HG03469 (cell line): Measurements from ENCODE around the gene MYL3.
"Not testable (repeated sequence)": the region's sequence is repeated elsewhere in the genome, so short reads cannot be mapped to it uniquely, and the experiment has no call there.

Experiments used
- ATAC-seq: cut with Tn5 transposase; IDR thresholded peaks from one replicate; pipeline ENCODE4 v1.9.1; 2021; ENCODE audit warnings: mild to moderate bottlenecking, moderate library complexity, moderate number of reproducible peaks; ENCODE audit not compliant: unreplicated experiment

Gene MYL3

DNA sequence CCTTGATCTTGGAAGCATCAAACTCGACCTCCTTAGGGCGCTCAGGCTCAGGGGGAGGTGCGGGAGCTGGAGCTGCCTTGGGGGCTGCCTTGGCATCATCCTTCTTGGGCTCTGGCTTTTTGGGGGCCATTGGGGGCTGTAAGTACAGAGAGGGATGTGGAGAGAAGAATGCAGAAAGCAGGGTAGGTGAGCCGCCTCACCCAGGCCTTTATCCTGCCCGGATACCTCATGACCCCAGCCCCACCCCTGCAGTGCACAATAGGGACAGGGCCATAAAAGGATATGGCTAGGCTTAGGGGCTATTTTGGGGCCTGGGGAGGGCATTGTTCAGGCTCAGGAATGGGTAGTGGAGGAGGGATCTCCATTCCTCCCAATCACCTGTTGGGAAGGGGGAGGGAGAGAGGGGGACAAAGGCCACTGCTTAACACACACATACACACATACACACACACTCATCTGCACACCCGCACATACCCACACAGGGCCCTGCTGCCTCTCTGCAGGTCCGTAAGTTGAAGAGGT is at the start of gene MYL3:
Gene MYL3 (minus strand): TSS at position 184 of the 522 bp plus-strand sequence. CDS start 54 bp downstream, at position 130.
- no peak for ATAC-seq

DNA sequence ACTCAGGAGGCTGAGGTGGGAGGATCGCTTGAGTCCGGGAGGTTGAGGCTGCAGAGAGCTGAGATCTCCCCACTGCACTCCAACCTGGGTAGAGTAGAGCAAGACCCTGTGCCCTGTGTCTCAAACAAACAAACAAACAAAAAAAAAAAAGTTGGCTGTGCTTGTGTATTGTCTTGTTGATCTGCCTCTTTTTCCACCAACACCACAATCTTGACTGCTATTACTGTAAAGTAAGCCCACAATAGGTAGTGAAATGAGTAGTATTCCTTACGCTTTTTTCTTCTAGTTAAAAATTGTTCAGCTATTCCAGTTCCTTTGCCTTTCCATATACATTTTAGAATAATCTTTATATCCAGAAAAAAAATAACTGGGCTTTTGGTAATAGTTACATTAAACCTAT is 49.7 kb upstream of the MYL3 start:
- no peak for ATAC-seq

DNA sequence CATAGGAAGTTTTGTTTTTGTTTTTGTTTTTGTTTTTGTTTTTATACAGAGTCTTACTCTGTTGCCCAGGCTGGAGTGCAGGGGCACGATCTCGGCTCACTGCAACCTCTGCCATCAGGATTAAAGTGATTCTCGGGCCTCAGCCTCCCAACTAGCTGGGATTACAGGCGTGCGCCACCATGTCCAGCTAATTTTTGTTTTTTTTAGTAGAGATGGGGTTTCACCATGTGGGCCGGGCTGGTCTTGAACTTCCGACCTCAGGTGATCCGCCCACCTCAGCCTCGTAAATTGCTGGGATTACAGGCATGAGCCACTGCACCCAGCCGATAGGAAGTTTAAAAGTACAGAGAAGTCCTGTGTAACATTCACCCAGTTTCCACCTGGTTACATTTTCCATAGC is 47.7 kb upstream of the MYL3 start:
- ATAC-seq, result not testable (repeated sequence)

DNA sequence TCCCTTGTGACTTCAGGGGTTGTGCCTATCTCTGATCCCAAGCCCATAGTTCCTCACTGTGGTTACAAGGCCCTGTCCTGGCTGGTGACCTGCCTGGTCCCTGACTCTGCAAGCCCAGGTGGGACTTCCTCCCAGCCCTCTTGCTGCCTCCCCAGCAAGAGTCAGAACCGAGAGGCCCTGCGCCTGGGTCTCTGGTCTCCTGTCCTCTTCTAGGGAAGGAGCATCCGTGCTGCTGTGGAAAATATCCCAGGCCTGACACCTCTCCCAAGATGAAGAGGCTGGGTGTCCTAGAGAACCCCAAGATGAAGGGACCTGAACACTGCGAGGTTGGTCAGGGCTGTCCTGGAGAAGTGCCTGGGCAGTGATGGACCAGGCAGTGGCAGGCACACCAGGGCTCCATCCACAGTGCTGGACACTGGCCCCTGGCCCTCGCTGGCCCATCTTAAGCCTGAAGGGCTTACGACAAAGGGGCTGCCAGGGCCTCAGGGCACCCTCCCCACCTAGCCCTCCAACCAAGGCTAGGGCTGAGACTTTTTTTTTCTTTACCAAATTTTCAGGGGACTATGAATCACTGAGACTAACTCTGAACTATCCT is 47.0 kb upstream of the MYL3 start:
- ATAC-seq, result no peak

DNA sequence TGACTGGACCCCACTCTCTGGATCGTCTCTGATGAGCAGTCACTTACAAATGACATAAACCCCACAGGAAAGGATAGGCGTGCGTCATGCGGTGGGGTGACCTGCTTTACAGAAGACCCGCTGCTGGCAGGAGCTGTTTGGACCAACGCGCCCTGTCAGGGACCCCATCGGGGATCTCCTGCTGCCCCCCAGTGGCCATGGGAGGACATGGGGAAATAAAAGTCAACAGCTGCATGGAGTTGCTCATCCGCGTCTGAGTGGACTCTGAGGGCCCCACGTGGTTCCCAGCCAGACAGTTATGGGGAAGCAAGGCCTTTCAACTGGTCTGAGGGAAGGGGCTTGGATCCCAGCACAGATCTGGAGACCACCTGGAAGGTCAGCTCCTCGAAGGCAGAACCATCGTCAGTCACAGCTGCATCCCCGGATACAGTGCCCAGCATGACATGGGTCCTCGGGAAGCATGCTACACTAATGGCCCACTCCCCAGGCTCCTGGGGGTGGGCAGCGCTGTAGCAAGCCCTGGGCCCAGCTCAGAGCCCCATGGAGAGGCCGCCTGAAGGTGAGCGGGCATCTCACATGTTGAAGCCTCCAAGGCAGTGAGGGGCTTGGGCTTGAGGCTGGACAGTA is 46.4 kb upstream of the MYL3 start:
- ATAC-seq, result no peak

DNA sequence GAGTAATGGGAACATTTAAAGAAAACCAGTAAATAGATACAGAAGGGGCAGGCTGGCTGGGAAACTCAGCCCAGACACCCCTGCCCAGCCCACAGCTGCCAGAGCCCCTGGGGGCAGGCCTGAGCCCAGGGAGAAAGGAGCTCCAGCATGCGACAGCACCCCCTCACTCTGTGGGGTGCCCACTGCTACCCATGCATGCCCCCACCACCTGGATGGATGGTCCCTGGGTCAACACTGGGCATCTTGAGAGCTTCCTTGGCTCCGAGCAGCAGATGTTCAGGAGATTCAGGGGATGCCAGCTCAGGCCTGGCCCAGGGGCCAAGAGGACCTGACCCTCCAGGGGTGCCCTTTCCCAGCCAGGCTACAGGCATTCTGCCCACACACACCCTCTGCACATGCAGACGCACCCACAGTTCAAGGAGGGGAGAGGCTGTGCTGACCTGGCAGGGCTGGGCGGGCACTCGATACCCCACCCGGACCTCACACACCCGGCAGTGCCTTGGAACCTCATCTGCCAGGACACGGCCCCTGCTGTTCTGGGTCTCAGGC is 45.8 kb upstream of the MYL3 start:
- no peak for ATAC-seq

DNA sequence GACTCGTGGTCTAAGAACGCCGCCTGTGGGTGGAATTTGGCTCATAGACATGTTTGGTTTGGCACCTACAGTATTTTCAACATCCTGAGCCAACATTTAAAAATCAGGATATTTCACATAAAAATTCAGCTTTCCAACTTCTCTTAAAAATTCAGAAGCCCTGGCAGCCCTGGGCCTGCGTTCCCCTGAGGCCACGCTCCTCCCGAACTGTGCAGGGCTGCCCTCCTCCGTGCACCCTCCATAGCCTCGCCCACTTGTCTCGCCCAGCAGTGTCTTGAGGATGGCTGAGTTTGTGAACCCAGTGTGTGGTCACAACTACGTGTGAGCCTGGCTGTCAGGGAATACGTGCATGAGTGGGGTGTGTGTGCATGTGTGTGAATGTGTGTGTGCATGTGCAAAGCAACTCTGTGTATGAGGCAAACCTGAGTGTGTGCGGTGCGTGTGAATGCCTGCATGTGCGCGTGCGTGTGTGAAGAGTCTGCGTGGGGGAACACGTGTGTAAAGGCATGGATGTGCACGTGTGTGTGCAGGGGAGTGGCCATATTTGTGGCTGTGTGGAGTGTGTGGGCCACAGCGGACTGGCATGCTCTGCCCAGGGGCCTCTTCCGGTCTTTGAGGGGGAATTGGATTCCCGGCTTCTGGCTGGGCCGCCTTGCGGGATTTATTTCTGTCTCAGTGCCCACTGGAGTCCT is 45.2 kb upstream of the MYL3 start:
- no peak for ATAC-seq

DNA sequence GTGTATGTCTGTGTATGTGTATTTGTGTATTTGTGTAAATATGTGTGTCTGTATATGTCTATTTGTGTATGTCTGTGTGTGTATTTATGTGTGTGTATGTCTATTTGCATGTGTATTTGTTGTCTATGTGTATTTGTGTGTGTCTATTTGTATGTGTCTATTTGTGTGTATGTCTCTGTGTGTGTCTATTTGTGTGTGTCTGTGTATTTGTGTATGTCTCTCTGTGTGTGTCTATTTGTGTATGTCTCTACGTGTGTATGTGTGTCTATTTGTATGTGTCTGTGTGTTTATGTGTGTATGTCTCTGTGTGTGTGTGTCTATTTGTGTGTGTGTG is 44.7 kb upstream of the MYL3 start:
- no peak for ATAC-seq

DNA sequence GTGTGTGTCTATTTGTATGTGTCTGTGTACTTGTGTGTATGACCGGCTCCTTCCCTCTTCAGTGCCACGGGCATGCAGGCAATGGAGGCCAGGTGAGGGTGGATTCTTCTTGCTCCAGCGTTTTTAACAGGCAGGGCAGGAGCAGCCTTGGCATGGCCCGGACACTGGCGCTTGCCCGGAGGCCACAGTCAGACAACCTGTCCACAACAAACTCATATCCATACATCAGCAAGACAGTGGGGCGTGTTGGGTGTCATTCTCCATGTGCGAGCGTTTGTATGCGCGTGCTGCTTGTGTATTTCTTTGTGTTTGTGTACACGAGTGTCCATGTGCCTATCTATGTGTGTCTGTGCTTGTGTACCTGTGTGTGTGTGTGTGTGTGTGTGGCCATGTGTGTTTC is 44.0 kb upstream of the MYL3 start:
- no peak for ATAC-seq

DNA sequence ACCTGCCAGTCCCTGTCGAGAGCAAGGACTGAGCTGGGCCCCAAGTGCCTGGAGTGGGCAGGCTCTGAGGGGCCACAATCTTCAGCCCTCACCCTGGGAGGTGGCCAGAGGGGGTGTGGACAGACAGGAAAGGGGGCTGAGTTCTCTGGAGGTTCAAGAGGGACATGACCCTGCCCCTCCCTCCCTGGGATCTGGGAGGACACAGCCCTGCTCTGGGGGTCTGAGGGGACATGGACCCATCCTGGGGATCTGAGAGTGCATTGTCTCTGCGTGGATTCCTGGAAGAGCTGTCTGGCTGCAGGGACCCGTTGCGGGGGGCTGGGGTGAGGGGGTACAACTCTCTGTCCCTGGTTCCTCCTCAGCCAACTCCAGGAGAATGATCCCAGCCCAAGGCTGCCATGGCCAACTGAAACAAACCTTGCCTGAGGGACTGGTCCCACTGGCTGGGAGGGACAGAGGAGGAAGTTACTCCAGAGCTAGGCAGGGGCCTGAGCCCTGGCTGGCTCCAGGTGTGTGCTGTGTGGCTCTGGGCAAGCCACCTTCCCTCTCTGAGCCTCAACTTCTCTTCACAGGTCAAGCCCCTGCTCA is 43.3 kb upstream of the MYL3 start:
- ATAC-seq, result no peak

DNA sequence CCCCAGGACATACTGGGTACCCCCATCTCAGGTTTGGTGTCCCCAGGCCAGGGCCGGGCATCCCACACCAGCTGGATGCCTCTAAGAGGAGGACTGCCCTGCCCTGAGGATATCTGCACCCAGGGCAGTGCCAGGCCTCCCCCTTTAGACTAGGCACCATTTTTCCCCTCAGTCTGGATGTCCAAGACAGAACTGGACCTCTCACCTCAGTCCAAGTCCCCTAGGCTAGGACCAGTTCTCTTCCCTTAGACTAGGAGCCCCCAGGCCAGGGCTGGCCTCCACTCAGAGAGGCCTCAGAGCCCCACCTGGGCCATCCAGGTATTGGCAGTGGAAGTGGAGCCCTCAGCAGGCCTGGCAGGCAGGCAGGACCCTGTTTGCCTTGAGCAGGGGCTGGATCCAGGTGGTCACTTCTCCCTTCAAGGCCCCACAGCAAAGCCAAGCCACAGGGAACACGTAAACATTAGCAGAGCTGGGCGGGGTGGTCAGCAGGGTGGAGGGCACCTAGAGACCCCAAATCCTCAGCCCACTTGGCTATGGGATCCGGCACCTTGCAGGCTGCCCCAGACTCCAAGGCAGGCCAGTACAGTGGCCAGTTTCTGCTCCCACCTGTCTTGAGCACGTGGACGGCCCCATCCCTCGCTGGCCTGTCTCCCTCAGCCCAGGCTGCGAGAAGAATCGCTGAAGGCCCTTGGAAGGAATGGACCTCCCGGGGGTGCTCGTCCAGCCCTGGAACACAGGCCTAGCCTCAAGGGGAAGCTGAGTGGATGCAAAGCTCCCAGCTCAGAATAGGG is 42.6 kb upstream of the MYL3 start:
- no peak for ATAC-seq

DNA sequence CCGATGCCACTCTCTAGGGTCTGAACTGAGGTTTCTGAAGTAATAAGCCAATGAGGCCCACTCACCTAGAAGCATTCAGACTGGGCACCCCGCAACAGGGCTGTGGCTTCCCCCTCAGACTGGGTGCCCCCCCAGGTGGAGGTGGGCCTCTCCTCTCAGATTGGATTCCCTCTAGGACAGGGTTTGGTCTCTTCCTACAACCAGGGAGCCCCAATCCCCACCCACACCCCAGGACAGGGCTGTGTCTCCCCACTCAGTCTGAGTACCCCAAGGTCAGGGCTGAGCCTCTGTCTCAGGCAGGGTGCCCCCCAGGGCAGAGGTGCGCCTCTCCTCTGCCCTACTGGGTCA is 41.9 kb upstream of the MYL3 start:
- no peak for ATAC-seq

DNA sequence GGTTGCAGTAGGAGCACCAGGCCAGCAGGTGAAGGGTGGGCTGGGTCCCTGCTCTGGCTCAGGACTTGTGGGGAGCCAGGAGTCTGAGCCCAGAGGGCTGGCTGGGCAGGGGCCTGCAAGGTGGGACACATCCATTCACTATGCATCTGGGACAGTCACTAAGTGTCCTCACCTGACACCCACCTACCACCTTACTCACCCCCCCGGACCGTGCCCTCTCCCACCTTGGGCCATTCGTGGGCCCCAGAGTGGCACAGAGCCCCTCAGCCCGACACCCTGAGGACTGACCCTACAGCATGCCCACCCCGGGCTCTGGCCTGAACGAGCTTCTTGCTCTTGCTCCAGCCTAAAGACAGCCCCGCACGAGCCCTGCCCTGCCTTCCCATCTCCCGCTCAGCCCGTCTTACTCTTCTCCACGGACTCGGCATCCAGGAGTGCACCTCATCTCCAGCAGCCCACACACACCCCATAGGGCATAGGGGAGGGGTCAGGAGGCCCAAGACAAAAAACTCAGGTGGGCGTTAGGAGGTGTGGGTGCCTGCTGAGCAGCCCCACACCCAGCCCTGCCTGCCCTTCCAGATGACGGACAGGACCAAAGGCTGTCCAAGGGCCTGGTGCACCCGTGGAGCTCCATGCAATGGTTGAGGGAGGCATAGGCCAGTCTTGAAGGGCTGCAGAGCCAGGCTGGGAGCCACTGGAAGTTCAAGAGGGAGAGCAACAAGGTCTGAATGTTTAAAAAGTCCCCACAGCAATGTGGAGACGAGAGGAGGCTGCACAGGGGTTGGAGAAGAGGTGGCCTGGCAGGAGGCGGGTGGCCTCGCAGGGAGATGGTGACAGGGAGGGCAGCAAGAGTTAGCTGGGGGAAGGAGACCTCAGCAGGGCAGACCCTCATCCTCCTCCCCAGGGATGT is 41.3 kb upstream of the MYL3 start:
- no peak for ATAC-seq

DNA sequence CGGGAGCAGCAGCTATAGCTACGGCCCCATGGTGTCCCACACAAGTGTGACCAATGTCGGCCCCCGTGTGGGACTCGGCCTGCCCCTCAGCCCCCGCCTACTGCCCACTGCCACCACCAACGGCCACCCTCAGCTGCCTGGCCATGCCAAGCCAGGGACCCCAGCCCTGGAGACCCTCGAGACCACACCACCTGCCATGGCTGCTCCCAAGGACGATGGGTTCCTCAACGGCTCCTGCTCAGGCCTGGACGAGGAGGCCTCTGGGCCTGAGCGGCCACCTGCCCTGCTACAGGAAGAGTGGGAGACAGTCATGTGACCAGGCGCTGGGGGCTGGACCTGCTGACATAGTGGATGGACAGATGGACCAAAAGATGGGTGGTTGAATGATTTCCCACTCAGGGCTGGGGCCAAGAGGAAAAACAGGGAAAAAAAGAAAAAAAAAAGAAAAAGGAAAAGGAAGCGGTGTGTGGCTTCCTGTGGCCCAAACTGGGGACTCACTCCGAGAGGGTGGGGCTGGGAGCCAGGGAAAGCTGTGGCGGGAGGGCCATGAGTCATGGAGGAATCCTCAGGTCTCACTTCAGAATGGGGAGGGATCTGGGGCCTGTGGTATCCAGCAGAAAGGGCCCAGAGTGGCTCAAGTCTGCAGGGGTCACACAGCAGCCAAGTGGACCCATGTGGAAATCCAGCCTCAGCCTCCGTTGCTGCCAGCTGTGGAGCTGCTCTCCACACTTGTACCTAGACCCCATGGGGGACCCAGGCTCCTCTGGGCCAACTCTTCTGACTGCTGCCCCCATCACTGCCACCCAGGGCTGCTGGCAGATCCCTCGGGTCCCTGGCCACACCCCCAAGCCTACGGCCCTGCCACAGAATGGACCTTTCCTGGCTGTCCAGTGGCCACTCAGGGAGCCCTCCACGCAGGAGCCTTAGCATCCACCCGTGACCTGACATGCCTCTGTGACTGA is 40.4 kb upstream of the MYL3 start:
- no peak for ATAC-seq

DNA sequence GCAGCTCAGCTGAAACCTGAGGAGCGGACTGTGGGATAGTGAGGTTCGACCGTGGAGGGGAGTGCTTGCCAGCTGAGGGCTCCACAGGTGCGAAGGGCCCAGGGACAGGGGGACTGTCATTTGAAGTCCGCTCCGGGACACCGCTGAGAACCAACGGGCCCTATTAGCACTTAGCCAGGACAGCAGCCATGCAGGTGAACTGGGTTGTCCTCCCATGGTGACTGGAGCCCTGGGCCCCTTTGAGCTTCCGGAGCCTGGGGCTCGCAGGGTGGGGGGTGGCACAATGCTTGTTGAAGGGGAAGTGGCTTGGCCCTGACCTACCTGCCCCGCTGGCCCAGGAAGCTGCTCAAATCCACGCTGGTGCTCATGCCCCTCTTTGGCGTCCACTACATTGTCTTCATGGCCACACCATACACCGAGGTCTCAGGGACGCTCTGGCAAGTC is 39.0 kb upstream of the MYL3 start:
- no peak for ATAC-seq

DNA sequence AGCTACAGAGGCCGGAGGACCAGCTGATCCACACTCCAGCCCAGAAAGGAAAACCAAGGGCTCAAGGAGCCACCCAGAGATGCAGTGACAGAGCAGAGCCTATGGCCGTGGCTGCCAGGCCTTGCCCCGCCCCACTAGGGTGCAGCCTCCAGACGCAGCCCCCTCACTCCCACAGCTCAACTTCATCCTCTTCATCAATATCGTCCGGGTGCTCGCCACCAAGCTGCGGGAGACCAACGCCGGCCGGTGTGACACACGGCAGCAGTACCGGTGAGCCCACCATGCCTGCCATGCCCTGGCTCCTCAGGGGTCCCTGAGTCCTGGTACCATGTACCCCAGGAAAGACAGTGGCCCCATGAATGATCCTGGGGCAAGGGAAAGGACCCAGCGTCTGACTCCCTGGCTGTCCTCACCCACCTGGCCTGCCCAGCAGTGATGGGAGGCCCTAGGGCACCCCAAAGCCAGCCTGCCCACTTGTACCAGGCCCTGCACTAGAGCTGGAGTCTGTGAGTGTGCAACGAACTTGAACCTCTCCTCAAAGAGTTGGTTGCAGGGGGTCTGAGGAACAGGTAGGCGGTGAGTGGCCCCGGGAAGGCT is 38.4 kb upstream of the MYL3 start:
- no peak for ATAC-seq

DNA sequence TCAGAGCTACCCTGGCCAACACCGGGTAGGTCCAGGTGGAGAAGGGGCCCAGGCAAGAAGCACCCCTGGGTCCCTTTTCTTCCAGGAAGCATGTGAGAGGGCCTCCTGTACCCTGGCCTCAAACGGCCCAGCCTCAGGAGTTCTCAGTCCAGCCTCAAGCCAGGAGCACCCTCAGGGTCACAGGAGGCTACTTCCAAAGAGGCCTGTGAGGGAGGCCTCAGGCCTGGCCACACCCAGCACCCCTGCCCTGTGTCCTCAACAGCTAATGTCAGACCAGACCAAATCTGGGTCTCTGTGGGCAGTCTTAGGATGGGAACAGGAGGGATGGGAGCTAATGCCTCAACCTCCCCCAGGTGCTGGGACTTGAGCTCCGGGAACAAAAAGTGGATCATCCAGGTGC is 37.8 kb upstream of the MYL3 start:
- no peak for ATAC-seq

DNA sequence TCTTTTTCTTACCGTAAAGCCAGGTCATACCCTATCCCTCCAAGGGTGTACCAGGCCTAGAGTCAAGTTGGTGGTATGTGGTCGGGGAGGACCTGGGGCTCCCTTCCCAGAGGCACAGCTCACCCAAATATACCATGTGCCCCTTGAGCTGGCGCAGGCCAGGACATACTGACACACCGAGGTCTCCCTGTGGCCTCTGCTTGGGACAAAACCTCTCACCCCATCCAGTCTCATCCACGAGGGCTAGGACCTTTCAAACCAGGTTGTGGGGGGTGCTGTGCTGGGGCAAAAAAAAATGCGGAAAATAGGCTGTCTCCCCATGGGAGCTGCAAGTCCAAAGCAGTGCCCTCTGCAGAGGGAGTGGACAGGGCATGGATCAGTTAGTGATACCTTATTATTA is 37.1 kb upstream of the MYL3 start:
- ATAC-seq, result no peak

DNA sequence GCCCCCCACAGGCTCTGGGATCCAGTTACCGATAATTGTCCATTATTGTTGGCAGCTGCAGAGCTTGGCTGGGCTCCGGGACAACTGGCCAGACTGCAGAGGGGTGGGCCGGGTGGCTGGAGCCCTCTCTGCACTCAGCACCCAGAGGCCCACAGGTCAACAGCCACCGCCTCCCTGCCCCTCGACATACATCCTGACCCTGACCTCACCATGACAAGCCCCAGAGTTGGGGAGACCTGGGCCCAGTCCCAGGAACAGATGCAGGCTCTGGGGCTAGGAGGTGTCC is 36.7 kb upstream of the MYL3 start:
- ATAC-seq, result no peak
